IMR-90 (cell line): ENCODE measurements around the gene ARHGEF6.

ENCODE experiments used
- CHD1 ChIP-seq: IDR thresholded peaks from 2 replicates; pipeline ENCODE4 v1.6.1; 2012; ENCODE audit warnings: low read depth, low read length, improper control_type of control experiment
- CTCF ChIP-seq: conservative IDR thresholded peaks from 2 replicates; pipeline ENCODE4 v1.5.1; 2012; ENCODE audit warnings: mild to moderate bottlenecking, low read depth, low read length, improper control_type of control experiment
- POLR2A ChIP-seq: IDR thresholded peaks from 2 replicates; pipeline ENCODE4 v1.6.1; 2012; ENCODE audit warnings: mild to moderate bottlenecking, low read depth, low read length
- RAD21 ChIP-seq: IDR thresholded peaks from 2 replicates; pipeline ENCODE4 v1.6.1; 2012; ENCODE audit warnings: low read length, improper control_type of control experiment
- RFX5 ChIP-seq: IDR thresholded peaks from 2 replicates; pipeline ENCODE4 v1.8.0; 2012; ENCODE audit warnings: low read depth, mild to moderate bottlenecking, low read length, moderate library complexity
- SMC3 ChIP-seq: fragments of 150-350 bp; IDR thresholded peaks from 2 replicates; pipeline ENCODE4 v1.6.1; 2016; ENCODE audit warnings: low read depth, mild to moderate bottlenecking, antibody characterized with exemption, low read length, moderate library complexity

- no peak for TF ChIP-seq CTCF
- no peak for TF ChIP-seq SMC3
- no peak for TF ChIP-seq POLR2A
- TF ChIP-seq RFX5: no peak
- TF ChIP-seq CHD1: no peak
- TF ChIP-seq RAD21: no peak
Measured at GRCh38 chrX:136731207-136731782, 49.4 kb downstream of the ARHGEF6 start.
